LNCAP (cell line): Measurements from ENCODE around the gene PCDHGA4.

ENCODE experiments used
- TF ChIP-seq, protein P1 (sequence below): fragments of 450-650 bp; IDR thresholded peaks from 2 replicates; pipeline ENCODE4 v1.5.1; 2017; ENCODE audit warnings: mild to moderate bottlenecking

Gene PCDHGA4

DNA sequence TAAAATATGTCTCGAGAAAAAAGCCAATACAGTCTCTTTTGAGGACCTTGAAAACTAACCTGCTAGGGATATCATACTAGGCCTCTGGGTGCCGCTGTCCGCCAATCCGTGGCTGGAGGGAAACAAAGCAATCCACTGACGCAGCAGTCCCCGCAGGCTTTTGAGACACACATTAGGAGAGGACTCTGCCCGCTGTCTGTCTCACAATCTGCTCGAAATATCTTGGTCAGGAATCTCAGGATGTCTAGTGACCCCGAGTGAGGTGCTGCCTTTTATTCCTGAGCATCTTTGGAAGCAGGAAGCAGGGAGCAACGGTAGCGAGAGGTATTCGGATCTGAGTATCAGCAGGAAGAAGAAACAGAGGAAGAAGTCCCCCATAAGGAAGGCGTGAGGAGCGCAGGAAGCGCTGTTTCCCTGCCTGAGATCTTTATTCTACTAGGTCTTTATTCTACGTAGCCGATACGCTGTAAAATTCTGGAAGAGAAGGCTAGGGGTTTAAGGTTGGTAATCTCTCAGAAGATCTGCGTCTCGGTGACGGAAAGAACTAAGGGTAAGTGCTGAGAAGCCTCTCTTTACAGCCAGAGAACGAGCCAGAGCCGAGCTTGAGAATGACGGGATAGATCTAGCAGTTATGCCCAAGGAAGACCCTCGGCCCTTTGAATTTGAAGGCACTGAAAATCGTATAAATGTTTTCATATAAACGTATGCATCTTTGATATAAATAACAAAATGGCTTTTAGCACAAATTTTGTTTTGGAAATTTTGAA lies 28.6 kb upstream of the PCDHGA4 start:
- TF ChIP-seq, protein P1, sequence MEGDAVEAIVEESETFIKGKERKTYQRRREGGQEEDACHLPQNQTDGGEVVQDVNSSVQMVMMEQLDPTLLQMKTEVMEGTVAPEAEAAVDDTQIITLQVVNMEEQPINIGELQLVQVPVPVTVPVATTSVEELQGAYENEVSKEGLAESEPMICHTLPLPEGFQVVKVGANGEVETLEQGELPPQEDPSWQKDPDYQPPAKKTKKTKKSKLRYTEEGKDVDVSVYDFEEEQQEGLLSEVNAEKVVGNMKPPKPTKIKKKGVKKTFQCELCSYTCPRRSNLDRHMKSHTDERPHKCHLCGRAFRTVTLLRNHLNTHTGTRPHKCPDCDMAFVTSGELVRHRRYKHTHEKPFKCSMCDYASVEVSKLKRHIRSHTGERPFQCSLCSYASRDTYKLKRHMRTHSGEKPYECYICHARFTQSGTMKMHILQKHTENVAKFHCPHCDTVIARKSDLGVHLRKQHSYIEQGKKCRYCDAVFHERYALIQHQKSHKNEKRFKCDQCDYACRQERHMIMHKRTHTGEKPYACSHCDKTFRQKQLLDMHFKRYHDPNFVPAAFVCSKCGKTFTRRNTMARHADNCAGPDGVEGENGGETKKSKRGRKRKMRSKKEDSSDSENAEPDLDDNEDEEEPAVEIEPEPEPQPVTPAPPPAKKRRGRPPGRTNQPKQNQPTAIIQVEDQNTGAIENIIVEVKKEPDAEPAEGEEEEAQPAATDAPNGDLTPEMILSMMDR = peak; percentile 71

DNA sequence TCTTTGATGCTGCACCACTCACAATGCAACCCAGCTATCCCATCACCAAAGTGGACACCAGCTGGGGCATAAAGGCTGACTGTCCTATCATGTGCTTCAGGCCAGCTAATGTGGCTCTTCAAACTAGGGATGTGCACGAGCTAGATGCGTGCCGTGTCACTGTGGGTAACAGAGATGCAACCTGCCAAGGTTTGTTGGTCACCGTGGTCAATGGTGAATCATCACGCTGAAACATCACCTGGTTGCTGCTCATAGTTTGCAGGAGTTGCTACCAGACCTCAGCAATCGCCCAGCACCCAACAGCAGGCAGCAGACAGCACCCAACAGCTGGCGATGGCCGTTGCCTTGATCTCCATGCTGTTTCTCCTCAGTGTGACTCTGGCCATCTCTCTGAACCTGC lies 26.6 kb upstream of the PCDHGA4 start:
- TF ChIP-seq, protein P1 = no peak

DNA sequence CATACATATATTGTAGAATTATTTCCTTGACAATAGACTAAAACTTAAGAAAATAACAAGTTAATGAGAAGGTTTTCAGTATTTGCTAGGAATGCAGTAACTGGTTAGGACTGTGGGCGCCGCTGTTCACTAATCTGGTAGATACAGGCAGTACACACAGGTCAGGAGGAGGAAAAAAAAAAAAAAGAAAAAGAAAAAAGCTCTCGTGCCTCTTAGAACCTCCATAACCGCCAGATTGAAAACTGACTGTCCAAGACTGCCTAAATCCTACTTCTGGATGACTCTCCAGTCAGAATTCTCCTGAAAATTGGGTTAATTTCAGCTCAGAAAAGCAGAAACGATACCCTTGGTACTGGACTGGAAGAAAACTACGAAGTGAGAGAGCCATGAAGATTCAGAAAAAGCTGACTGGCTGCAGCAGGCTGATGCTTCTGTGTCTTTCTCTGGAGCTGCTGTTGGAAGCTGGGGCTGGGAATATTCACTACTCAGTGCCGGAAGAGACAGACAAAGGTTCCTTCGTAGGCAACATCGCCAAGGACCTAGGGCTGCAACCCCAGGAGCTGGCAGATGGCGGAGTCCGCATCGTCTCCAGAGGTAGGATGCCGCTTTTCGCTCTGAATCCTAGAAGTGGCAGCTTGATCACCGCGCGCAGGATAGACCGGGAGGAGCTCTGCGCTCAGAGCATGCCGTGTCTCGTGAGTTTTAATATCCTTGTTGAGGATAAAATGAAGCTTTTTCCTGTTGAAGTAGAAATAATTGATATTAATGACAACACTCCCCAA lies 24.3 kb upstream of the PCDHGA4 start, which contains the start of gene PCDHGA1:
PCDHGA1 (plus strand) TSS at position 216 of the 782 bp plus-strand sequence.
- TF ChIP-seq, protein P1 = peak; percentile 77

DNA sequence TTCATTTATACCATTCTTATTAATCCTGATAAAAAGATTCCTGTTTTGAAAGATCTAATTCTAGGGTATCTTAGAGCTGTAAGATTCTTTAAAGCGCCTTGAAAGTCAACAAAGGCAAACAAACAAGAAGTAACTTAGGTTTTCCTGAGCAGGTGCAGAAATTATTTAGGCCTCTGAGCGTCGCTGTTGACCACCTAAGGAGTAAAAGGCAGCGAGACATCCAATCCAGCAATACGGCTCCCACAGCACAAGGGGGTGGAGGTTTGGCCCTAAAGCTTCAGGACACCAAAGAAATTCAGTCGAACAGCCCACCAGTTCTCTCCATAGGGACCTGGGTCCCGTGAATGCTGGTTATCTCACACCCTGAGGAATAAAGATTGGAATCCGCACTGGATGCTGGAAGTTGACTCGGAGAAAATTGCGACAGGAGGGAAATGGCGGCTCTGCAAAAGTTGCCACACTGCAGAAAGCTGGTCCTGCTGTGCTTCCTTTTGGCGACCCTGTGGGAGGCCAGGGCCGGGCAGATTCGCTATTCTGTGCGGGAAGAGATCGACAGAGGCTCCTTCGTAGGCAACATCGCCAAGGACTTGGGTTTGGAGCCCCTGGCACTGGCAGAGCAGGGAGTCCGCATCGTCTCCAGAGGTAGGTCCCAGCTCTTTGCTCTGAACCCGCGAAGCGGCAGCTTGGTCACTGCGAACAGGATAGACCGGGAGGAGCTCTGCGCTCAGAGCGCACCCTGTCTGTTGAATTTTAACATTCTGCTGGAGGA lies 16.1 kb upstream of the PCDHGA4 start, which contains the start of gene PCDHGA2:
PCDHGA2 (plus strand) TSS at position 223 of the 769 bp plus-strand sequence.
- TF ChIP-seq, protein P1 = peak; percentile 48

DNA sequence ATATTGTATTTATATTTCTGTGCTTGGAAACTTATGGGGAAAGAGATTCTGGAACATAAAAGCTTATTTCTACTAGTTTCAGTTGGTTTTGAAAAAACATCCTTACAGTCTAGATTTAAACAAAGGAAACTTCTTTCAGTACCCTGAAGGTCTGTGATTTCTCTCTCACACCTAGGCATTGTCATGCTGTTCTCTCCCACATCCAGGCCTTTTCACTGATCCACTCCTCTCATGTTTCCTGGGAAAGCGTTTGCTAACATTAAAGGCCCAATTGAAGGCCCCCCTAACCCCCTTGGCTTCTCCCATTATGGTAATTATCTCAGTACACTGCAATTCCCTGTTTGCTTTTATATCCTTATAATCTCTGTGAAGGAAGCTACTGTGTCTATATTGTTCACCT lies 12.0 kb upstream of the PCDHGA4 start:
- TF ChIP-seq, protein P1 = no peak

DNA sequence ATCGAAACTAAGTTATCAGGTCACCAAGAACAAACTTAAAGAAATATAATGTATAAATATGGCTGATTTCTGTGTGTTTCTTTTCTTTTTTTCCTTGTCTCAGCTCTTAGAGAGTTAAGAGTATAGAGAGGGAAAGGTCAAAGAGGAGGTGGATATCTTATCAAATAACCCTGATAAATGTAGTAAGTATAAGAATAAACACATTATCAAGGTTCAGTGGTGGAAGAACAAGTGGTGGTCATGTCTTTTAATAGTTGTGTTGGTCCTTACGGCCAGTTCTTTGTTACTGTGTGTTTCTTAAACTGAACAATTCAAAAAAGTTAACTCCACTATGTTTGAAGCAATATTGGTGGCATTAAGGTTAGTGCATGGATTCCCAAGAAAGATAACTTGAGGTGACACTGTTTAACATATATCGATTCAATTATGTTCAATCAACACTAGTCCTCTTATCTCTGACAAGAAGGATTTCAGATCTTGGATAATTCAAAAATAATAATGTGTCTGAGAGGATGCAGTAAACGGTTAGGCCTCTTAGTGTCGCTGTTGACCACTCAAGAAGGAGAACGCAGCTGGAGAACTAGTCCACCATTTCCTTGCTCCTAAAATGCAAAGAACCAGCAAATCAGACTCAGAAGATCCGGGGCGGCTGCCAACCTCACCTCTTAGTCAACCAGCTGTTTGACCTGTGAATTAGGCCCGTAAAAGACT lies 11.4 kb upstream of the PCDHGA4 start, which contains the start of gene PCDHGA3:
PCDHGA3 (plus strand) TSS at position 588 of the 711 bp plus-strand sequence. CDS start 205 bp downstream, outside the sequence.
- TF ChIP-seq, protein P1 = peak; percentile 56
